BE2C (cell line): ENCODE data around the gene MAP7.
A peak's percentile ranks its signal among the peaks of the same experiment; 100 is the strongest.
"Not testable (repeated sequence)": the region's sequence is repeated elsewhere in the genome, so short reads cannot be mapped to it uniquely, and the experiment has no call there.

Source experiments
- DNase-seq: peaks from one replicate; pipeline ENCODE4 v3.0.0-alpha.2; 2020
- H3K27me3 ChIP-seq: fragments of 250-450 bp; sonication (Bioruptor Pico); 2 replicates; pipeline ENCODE4 v1.5.1; 2020; ENCODE audit warnings: mild to moderate bottlenecking
- H3K36me3 ChIP-seq: fragments of 250-450 bp; sonication (Bioruptor Pico); 2 replicates; pipeline ENCODE4 v1.5.1; 2020; ENCODE audit warnings: mild to moderate bottlenecking
- H3K4me1 ChIP-seq: fragments of 250-450 bp; sonication (Bioruptor Pico); 2 replicates; pipeline ENCODE4 v1.5.1; 2020
- H3K4me3 ChIP-seq: 2 replicates; pipeline ENCODE4 v1.5.1; 2011; ENCODE audit warnings: low read depth, low read length
- H3K9me3 ChIP-seq: fragments of 250-450 bp; sonication (Bioruptor Pico); 2 replicates; pipeline ENCODE4 v1.5.1; 2020
- CTCF ChIP-seq: IDR thresholded peaks from 2 replicates; pipeline ENCODE4 v1.5.1; 2012; ENCODE audit warnings: mild to moderate bottlenecking, low read depth, low read length

MAP7 gene

GRCh38 chr6:136494710-136495109 is 55.5 kb downstream of the MAP7 start:
- Histone ChIP-seq H3K27me3 (no peaks in the 10 kb centered on the region), H3K9me3 (no peaks in the 10 kb centered on the region), H3K4me1 (peaks cover 27% of the 10 kb centered on the region), H3K36me3 (no peaks in the 10 kb centered on the region), H3K4me3 (no peak overlapping the region)
- DNase-seq: no peak
- no peak for TF ChIP-seq CTCF

DNA sequence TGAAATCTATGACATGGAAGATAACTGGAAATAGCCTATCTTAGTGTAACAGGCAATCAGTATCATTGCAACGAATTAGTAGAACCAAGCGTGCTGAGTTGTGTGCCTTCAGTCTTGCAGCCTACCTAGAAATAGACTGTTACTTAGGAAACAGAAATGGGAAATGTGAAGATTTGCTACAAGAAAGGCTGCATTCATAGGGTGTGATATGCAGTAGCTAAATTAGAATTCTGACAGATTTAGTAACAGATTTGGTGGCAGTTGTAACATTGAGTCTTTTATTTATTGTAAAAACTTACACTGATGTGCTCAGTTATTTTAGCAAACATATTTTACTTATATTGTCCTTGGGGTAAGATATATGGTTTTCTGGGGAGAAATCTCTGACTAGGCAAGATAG is 56.2 kb downstream of the MAP7 start:
- no peak for DNase-seq
- H3K4me1 ChIP-seq: peaks cover 24% of the 10 kb centered on the region
- TF ChIP-seq CTCF: no peak
- H3K36me3 ChIP-seq: no peaks in the 10 kb centered on the region
- no peaks in the 10 kb centered on the region for H3K9me3 ChIP-seq
- no peaks in the 10 kb centered on the region for H3K27me3 ChIP-seq
- no peak overlapping the region for H3K4me3 ChIP-seq

DNA sequence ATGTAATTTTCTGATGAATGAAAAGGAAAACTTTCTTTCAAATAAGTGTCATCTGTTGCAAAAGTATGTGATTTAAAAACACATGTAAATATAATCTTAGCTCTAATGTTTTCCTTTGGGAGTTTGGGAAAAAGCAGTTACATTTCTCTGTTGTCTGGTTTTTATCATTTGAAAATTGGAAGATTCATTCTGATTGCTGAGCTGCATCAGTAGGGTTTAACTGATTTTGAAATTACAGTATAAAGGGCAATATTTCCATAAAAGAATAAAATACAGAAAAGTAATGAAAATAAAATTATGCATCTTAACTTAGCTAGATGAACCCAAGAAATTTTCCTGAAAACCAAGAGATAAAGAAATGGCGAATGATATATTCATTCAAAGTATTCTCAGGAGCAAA is 57.8 kb downstream of the MAP7 start:
- no peaks in the 10 kb centered on the region for H3K36me3 ChIP-seq
- peak overlapping the region; percentile 34 for H3K4me3 ChIP-seq
- no peaks in the 10 kb centered on the region for H3K27me3 ChIP-seq
- H3K9me3 ChIP-seq: no peaks in the 10 kb centered on the region
- peaks cover 24% of the 10 kb centered on the region for H3K4me1 ChIP-seq
- TF ChIP-seq CTCF: no peak
- no peak for DNase-seq

DNA sequence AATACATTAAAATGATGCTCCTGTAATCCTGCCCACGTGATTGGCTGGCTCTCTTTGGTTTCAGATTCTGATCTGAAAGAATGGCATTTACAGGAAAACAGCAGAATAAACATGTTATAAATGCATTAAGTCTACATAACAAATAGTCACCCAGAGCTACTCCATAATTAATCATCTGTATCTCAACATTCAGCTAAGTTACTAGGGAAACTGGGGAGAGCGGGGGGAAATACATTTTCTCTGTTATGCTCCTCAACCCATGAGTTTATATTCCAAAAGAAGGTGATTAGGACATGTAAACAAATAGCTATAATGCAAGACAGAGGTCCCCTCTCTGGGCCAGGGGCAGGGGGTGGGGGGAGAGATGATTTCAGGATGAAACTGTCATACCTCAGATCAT is 58.5 kb downstream of the MAP7 start:
- no peaks in the 10 kb centered on the region for H3K9me3 ChIP-seq
- no peaks in the 10 kb centered on the region for H3K27me3 ChIP-seq
- DNase-seq: peak; percentile 51
- TF ChIP-seq CTCF: no peak
- H3K4me3 ChIP-seq: peak overlapping the region; percentile 34
- peaks cover 24% of the 10 kb centered on the region for H3K4me1 ChIP-seq
- no peaks in the 10 kb centered on the region for H3K36me3 ChIP-seq

DNA sequence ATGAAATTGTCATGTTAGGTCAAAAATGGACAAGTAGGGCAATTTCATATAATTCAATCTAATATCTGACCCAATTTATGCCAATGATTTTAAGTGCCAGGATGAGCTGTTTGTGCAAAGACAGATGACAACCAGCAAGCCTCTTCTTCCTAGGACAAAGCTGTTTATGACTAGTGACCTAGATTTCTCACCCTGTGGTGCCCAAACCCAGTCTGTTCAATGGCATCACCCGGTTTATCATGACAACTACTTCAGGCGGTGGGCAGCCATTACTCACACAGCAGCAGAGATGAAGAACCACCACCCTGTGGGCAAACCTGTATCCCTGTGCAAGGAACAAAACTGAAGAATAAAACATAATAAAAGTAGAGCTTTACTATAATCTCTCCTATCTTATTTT is 59.0 kb downstream of the MAP7 start:
- H3K4me3 ChIP-seq: no peak overlapping the region; the same call in 1 of the 2 replicates
- no peak for TF ChIP-seq CTCF
- H3K36me3 ChIP-seq: no peaks in the 10 kb centered on the region
- H3K9me3 ChIP-seq: no peaks in the 10 kb centered on the region
- H3K4me1 ChIP-seq: peaks cover 24% of the 10 kb centered on the region
- H3K27me3 ChIP-seq: no peaks in the 10 kb centered on the region
- no peak for DNase-seq

DNA sequence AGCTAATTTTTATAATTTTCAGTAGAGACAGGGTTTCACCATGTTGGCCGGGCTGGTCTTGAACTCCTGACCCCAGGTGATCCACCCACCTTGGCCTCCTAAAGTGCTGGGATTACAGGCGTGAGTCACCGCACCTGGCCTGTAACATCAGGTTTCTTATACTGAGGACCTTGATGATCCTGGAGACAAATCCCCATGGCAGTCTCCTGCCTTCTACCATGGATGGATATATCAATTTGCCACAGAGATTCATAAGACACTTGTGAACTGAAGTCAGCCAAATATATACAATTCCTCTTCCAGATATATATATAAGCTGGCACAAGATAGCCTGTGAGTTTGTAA is 60.6 kb downstream of the MAP7 start:
- H3K36me3 ChIP-seq: not testable (repeated sequence)

GRCh38 chr6:136487759-136488425 is 62.3 kb downstream of the MAP7 start:
- no peak for TF ChIP-seq CTCF
- no peak overlapping the region for H3K4me3 ChIP-seq
- no peaks in the 10 kb centered on the region for H3K9me3 ChIP-seq
- H3K4me1 ChIP-seq: peaks cover 14% of the 10 kb centered on the region
- no peaks in the 10 kb centered on the region for H3K36me3 ChIP-seq
- no peak for DNase-seq
- no peaks in the 10 kb centered on the region for H3K27me3 ChIP-seq

More for the DNA sequence above, 60.6 kb downstream of the MAP7 start:
- H3K4me1 ChIP-seq: peaks cover 24% of the 10 kb centered on the region
- not testable (repeated sequence) for DNase-seq, H3K4me3 ChIP-seq, H3K27me3 ChIP-seq, H3K9me3 ChIP-seq
